ENCODE results near the gene SLC44A2.

GRCh38 chr19:10691883-10692282 lies 66.5 kb downstream of the SLC44A2 start:
- TF ChIP-seq CTCF (IDR thresholded peaks at IDR 0.05) (no peak), POLR2A (IDR thresholded peaks at IDR 0.05) (no peak)

Measured in body of pancreas (tissue), 4 donors.